A673 (cell line): ENCODE data around the gene ITGA11.

Experiments
- EZH2 ChIP-seq: fragments of 200-600 bp; sonication (generic); IDR thresholded peaks from 2 replicates; pipeline ENCODE4 v1.6.1; 2017; ENCODE audit warnings: borderline replicate concordance, low read depth, mild to moderate bottlenecking, mixed read lengths, antibody characterized with exemption, low read length; ENCODE audit not compliant: poor library complexity, severe bottlenecking
- TF ChIP-seq, protein P1 (sequence below): fragments of 300-800, 200-600 bp; sonication (generic); conservative IDR thresholded peaks from 2 replicates; pipeline ENCODE4 v1.5.1; 2017; ENCODE audit warnings: low read depth, mild to moderate bottlenecking, antibody characterized with exemption, low read length, moderate library complexity, mixed read lengths

GRCh38 chr15:68322796-68323195 lies 109.2 kb downstream of the ITGA11 start:
- no peak for TF ChIP-seq EZH2
- TF ChIP-seq, protein P1, sequence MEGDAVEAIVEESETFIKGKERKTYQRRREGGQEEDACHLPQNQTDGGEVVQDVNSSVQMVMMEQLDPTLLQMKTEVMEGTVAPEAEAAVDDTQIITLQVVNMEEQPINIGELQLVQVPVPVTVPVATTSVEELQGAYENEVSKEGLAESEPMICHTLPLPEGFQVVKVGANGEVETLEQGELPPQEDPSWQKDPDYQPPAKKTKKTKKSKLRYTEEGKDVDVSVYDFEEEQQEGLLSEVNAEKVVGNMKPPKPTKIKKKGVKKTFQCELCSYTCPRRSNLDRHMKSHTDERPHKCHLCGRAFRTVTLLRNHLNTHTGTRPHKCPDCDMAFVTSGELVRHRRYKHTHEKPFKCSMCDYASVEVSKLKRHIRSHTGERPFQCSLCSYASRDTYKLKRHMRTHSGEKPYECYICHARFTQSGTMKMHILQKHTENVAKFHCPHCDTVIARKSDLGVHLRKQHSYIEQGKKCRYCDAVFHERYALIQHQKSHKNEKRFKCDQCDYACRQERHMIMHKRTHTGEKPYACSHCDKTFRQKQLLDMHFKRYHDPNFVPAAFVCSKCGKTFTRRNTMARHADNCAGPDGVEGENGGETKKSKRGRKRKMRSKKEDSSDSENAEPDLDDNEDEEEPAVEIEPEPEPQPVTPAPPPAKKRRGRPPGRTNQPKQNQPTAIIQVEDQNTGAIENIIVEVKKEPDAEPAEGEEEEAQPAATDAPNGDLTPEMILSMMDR, result no peak
